ENCODE data around the gene CTDSPL.
"Not testable (repeated sequence)": the region's sequence is repeated elsewhere in the genome, so short reads cannot be mapped to it uniquely, and the experiment has no call there.

Gene CTDSPL

GRCh38 chr3:37861620-37862041 is at the start of gene CTDSPL:
Gene CTDSPL, plus strand, starts transcription at chr3:37861880. Its CDS starts 320 bp downstream, at chr3:37862200.
- no peak for DNase-seq (ENCODE audit: low read depth in 1 of 2, low spot score in 1 of 2)

GRCh38 chr3:37812499-37812896 is 49.2 kb upstream of the CTDSPL start:
- DNase-seq (ENCODE audit: low read depth in 1 of 2, low spot score in 1 of 2): no peak

GRCh38 chr3:37813403-37813802 is 48.3 kb upstream of the CTDSPL start:
- DNase-seq (ENCODE audit: low read depth in 1 of 2, low spot score in 1 of 2): no peak

- no peak for DNase-seq (ENCODE audit: low read depth in 1 of 2, low spot score in 1 of 2)
These were observed 47.1 kb upstream of the CTDSPL start for GRCh38 chr3:37814547-37814946.

GRCh38 chr3:37815156-37815555 is 46.5 kb upstream of the CTDSPL start:
- not testable (repeated sequence) for DNase-seq (ENCODE audit: low read depth in 1 of 2, low spot score in 1 of 2)

GRCh38 chr3:37816271-37816670 is 45.4 kb upstream of the CTDSPL start:
- DNase-seq (ENCODE audit: low read depth in 1 of 2, low spot score in 1 of 2): no peak

- DNase-seq (ENCODE audit: low read depth in 1 of 2, low spot score in 1 of 2): no peak
These were observed 42.1 kb upstream of the CTDSPL start for GRCh38 chr3:37819591-37819990.

GRCh38 chr3:37820286-37820685 is 41.4 kb upstream of the CTDSPL start:
- DNase-seq (ENCODE audit: low read depth in 1 of 2, low spot score in 1 of 2): no peak

GRCh38 chr3:37823189-37823588 is 38.5 kb upstream of the CTDSPL start:
- DNase-seq (ENCODE audit: low read depth in 1 of 2, low spot score in 1 of 2): no peak

GRCh38 chr3:37824090-37824953 is 37.4 kb upstream of the CTDSPL start:
- no peak for DNase-seq (ENCODE audit: low read depth in 1 of 2, low spot score in 1 of 2)

GRCh38 chr3:37824954-37825328 is 36.7 kb upstream of the CTDSPL start:
- no peak for DNase-seq (ENCODE audit: low read depth in 1 of 2, low spot score in 1 of 2)

- no peak for DNase-seq (ENCODE audit: low read depth in 1 of 2, low spot score in 1 of 2)
These were observed 35.8 kb upstream of the CTDSPL start for GRCh38 chr3:37825744-37826400.

GRCh38 chr3:37826502-37826901 is 35.2 kb upstream of the CTDSPL start:
- DNase-seq (ENCODE audit: low read depth in 1 of 2, low spot score in 1 of 2): no peak

- DNase-seq (ENCODE audit: low read depth in 1 of 2, low spot score in 1 of 2): no peak
These were observed 34.7 kb upstream of the CTDSPL start for GRCh38 chr3:37826933-37827332.

GRCh38 chr3:37832480-37832879 is 29.2 kb upstream of the CTDSPL start:
- no peak for DNase-seq (ENCODE audit: low read depth in 1 of 2, low spot score in 1 of 2)

GRCh38 chr3:37833302-37834186 is 28.1 kb upstream of the CTDSPL start:
- DNase-seq (ENCODE audit: low read depth in 1 of 2, low spot score in 1 of 2): no peak

GRCh38 chr3:37836589-37836988 is 25.1 kb upstream of the CTDSPL start:
- no peak for DNase-seq (ENCODE audit: low read depth in 1 of 2, low spot score in 1 of 2)

- DNase-seq (ENCODE audit: low read depth in 1 of 2, low spot score in 1 of 2): no peak
These were observed 14.0 kb upstream of the CTDSPL start for GRCh38 chr3:37847689-37848088.

- DNase-seq (ENCODE audit: low read depth in 1 of 2, low spot score in 1 of 2): no peak
These were observed 12.3 kb upstream of the CTDSPL start for GRCh38 chr3:37849146-37849923.

- no peak for DNase-seq (ENCODE audit: low read depth in 1 of 2, low spot score in 1 of 2)
These were observed 9.6 kb upstream of the CTDSPL start for GRCh38 chr3:37852097-37852496.

- no peak for DNase-seq (ENCODE audit: low read depth in 1 of 2, low spot score in 1 of 2)
These were observed 8.9 kb upstream of the CTDSPL start for GRCh38 chr3:37852771-37853170.

Measured in activated CD4-positive, alpha-beta T cell treated with anti-CD3 and anti-CD28 coated beads, Interleukin-2, amount 50 U/mL, for 24 hours (primary cell).